VCaP (cell line): ENCODE results near the gene PADI1.

ENCODE experiments used
- H3K27ac ChIP-seq: fragments of 450-650 bp; 2 replicates; pipeline ENCODE4 v1.5.1; 2017
- TF ChIP-seq, protein P1 (sequence below): fragments of 450-650 bp; conservative IDR thresholded peaks from 2 replicates; pipeline ENCODE4 v1.5.1; 2017; ENCODE audit warnings: mild to moderate bottlenecking, moderate library complexity

Gene PADI1

GRCh38 chr1:17224434-17224833, 19.5 kb downstream of the PADI1 start:
- TF ChIP-seq, protein P1, sequence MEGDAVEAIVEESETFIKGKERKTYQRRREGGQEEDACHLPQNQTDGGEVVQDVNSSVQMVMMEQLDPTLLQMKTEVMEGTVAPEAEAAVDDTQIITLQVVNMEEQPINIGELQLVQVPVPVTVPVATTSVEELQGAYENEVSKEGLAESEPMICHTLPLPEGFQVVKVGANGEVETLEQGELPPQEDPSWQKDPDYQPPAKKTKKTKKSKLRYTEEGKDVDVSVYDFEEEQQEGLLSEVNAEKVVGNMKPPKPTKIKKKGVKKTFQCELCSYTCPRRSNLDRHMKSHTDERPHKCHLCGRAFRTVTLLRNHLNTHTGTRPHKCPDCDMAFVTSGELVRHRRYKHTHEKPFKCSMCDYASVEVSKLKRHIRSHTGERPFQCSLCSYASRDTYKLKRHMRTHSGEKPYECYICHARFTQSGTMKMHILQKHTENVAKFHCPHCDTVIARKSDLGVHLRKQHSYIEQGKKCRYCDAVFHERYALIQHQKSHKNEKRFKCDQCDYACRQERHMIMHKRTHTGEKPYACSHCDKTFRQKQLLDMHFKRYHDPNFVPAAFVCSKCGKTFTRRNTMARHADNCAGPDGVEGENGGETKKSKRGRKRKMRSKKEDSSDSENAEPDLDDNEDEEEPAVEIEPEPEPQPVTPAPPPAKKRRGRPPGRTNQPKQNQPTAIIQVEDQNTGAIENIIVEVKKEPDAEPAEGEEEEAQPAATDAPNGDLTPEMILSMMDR: no peak
- no peak overlapping the region for H3K27ac ChIP-seq

- H3K27ac ChIP-seq: no peak overlapping the region
- TF ChIP-seq, protein P1: no peak
Observed at GRCh38 chr1:17225140-17225539, 20.2 kb downstream of the PADI1 start.

GRCh38 chr1:17227358-17227915, 22.5 kb downstream of the PADI1 start:
- TF ChIP-seq, protein P1: no peak
- H3K27ac ChIP-seq: no peak overlapping the region

DNA sequence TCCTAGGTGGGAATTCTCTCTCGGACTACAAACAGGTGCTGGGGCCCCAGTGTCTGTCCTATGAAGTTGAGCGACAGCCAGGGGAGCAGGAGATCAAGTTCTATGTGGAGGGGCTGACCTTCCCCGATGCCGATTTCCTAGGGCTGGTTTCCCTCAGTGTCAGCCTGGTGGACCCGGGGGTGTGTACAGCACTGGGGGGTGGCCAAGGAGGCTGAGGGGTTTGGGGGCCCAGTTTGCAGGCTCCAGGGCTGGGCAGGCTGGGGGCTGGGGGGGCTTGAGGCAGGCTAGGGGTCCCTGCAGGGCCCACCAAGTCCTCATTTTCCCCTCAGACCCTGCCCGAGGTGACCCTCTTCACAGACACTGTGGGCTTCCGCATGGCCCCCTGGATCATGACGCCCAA, 23.7 kb downstream of the PADI1 start:
- TF ChIP-seq, protein P1: no peak
- no peak overlapping the region for H3K27ac ChIP-seq

- TF ChIP-seq, protein P1: no peak
Observed at GRCh38 chr1:17229379-17229778, 24.5 kb downstream of the PADI1 start.

GRCh38 chr1:17230106-17230505, 25.2 kb downstream of the PADI1 start:
- TF ChIP-seq, protein P1: no peak
- no peak overlapping the region for H3K27ac ChIP-seq

More at GRCh38 chr1:17229379-17229778, 24.5 kb downstream of the PADI1 start:
- no peak overlapping the region for H3K27ac ChIP-seq

GRCh38 chr1:17230671-17231310, 25.9 kb downstream of the PADI1 start:
- TF ChIP-seq, protein P1: no peak
- no peak overlapping the region for H3K27ac ChIP-seq
